Measurements from ENCODE around the gene TBPL2.

- TF ChIP-seq MAX (IDR thresholded peaks at IDR 0.05; ENCODE audit: low read depth, low read length) (no peak), CTCF (IDR thresholded peaks at IDR 0.05; ENCODE audit: low read depth, low read length) (no peak)
Observed at GRCh38 chr14:55450124-55450523, 9.7 kb upstream of the TBPL2 start.
